HepG2 (cell line): Measurements from ENCODE around the gene MTHFD1. TPM values are rescaled to one million over a fixed set of nuclear protein-coding genes. Genes with fewer than 3 reads are reported as not detected.

Source experiments
- ATAC-seq: fragments of 200-7000 bp; cut with Tn5 transposase; 3 replicates; pipeline ENCODE4 v1.9.1; 2020; ENCODE audit warnings: mild to moderate bottlenecking, moderate library complexity
- BruUV-seq: library from RNA; stranded (reverse); fragments of 400-500 nt; replicated peaks from 2 replicates; lab custom pipeline; 2021; lab: Mats Ljungman, UMichigan
- CTCF ChIA-PET: fragments of 300-600 bp; formaldehyde crosslinking; extraction: SDS; loops from one replicate; lab custom pipeline; 2021; ENCODE audit warnings: low total read pairs, inconsistent platforms, low intra/inter-chr PET ratio; lab: Yijun Ruan, JAX
- POLR2A ChIA-PET: fragments of 350-600 bp; sonication (Branson Sonifier 250); formaldehyde crosslinking; loops from one replicate; lab custom pipeline; 2020; ENCODE audit warnings: antibody characterized with exemption, inconsistent platforms; lab: Yijun Ruan, JAX
- DNase-seq: peaks from one replicate; pipeline ENCODE4 v3.0.0-alpha.2; 2015; ENCODE audit warnings: low spot score
- FAIRE-seq: peaks from 3 replicates; lab custom pipeline; 2011; peaks lifted over from hg19 to GRCh38; lab: Jason Lieb, UNC
- H2AFZ ChIP-seq: one replicate; pipeline ENCODE4 v1.6.1; 2011; ENCODE audit warnings: low read length, inconsistent platforms
- H3K27ac ChIP-seq: fragments of 300-600 bp; 3 replicates; pipeline ENCODE4 v1.8.0; 2011; ENCODE audit warnings: mixed run types, mild to moderate bottlenecking, mixed read lengths, low read length, inconsistent platforms; ENCODE audit not compliant: insufficient read depth; ENCODE audit errors: extremely low read length
- H3K27me3 ChIP-seq, 2 experiments: fragments of 200-600 bp in 1 of 2; 2 replicates in 1 of 2; 3 replicates in 1 of 2; pipeline versions ENCODE4 v1.6.0 to v1.8.0; 2011; ENCODE audit warnings: low read length in 2 of 2, mild to moderate bottlenecking in 2 of 2, moderate library complexity in 2 of 2, inconsistent platforms in 1 of 2; ENCODE audit not compliant: insufficient read depth in 2 of 2, control insufficient read depth in 1 of 2
- H3K36me3 ChIP-seq, 2 experiments: fragments of 200-600 bp in 1 of 2; replicated peaks in 1 of 2; 2 replicates in 1 of 2; 3 replicates in 1 of 2; pipeline versions ENCODE4 v1.5.1 to v1.8.0; 2011; ENCODE audit warnings: low read length in 2 of 2, inconsistent platforms in 1 of 2; ENCODE audit not compliant: insufficient read depth in 2 of 2, control insufficient read depth in 1 of 2
- H3K4me1 ChIP-seq: 2 replicates; pipeline ENCODE4 v1.5.1; 2012; ENCODE audit warnings: low read length, inconsistent platforms; ENCODE audit not compliant: insufficient read depth
- H3K4me2 ChIP-seq: 2 replicates; pipeline ENCODE4 v1.6.0; 2011; ENCODE audit warnings: low read depth, low read length, inconsistent platforms
- H3K4me3 ChIP-seq, 3 experiments: fragments of 200-600 bp in 1 of 3; sonication (generic), shearing (Covaris generic) in 1 of 3; replicated peaks in 1 of 3; 2 replicates each; pipeline ENCODE4 v1.5.1; 2011 to 2016; ENCODE audit warnings: low read length in 3 of 3, inconsistent platforms in 2 of 3, low read depth in 2 of 3, mild to moderate bottlenecking in 2 of 3, control low read depth in 1 of 3, mixed read lengths in 1 of 3; ENCODE audit not compliant: insufficient read depth in 1 of 3
- H3K79me2 ChIP-seq: one replicate; pipeline ENCODE4 v1.6.1; 2011; ENCODE audit warnings: low read length, inconsistent platforms; ENCODE audit not compliant: insufficient read depth
- H3K9ac ChIP-seq: 2 replicates; pipeline ENCODE4 v1.6.0; 2011; ENCODE audit warnings: mild to moderate bottlenecking, low read depth, low read length, inconsistent platforms; ENCODE audit not compliant: insufficient read depth
- H3K9me3 ChIP-seq: 2 replicates; pipeline ENCODE4 v1.5.1; 2012; ENCODE audit warnings: mild to moderate bottlenecking, low read length
- H4K20me1 ChIP-seq: 2 replicates; pipeline ENCODE4 v1.6.0; 2011; ENCODE audit warnings: inconsistent platforms, mild to moderate bottlenecking, low read length, moderate library complexity; ENCODE audit not compliant: insufficient read depth
- HHEX ChIP-seq: IDR thresholded peaks from 2 replicates; pipeline ENCODE4 v1.6.1; 2016; ENCODE audit warnings: control low read depth
- NR3C1 ChIP-seq: sonication (generic); formaldehyde crosslinking; IDR thresholded peaks from 2 replicates; pipeline ENCODE4 v1.4.0; 2020; ENCODE audit warnings: missing genetic modification reagents
- ZBTB4 ChIP-seq: sonication (generic); formaldehyde crosslinking; IDR thresholded peaks from 2 replicates; pipeline ENCODE4 v1.4.0; 2020; ENCODE audit warnings: missing genetic modification reagents, mild to moderate bottlenecking, borderline replicate concordance
- ZNF232 ChIP-seq: sonication (generic); formaldehyde crosslinking; IDR thresholded peaks from 2 replicates; pipeline ENCODE4 v1.4.0; 2020; ENCODE audit warnings: missing genetic modification reagents, borderline replicate concordance
- WGBS: methylation state at CpG from one replicate; pipeline ENCODE4 v1.1.6; 2017; ENCODE audit warnings: low lambda C conversion rate; 5-methylcytosine and 5-hydroxymethylcytosine counted together
- in situ Hi-C: cut with HindIII; loops from 2 replicates; pipeline ENCODE4 v1.10.0; 2017; ENCODE audit warnings: low pct_unique_long_range_greater_than_20kb; ENCODE audit not compliant: extremely low pct_ligation_motif_present
- intact Hi-C: fragments of 100-400 bp; cut with micrococcal nuclease; formaldehyde crosslinking; loops from one replicate; pipeline ENCODE4 v1.10.0; 2022; ENCODE audit not compliant: unreplicated experiment
- polyA plus RNA-seq, 8 experiments: library from polyadenylated mRNA; depleted of rRNA in 3 of 8; stranded (reverse) in 7 of 8; unstranded in 1 of 8; fragments of >200 nt; fragmentation: Illumina TruSeq in 4 of 8; extraction: Trizol in 4 of 8; gene quantifications; 2 replicates each; pipeline versions ENCODE4 v1.2.1 to v1.2.3, GENCODE V29; 2011 to 2016; ENCODE audit warnings: low read depth in 4 of 8, missing spikeins in 1 of 8, mixed read lengths in 1 of 8; ENCODE audit not compliant: insufficient read depth in 1 of 8
- total RNA-seq, 5 experiments: library from RNA; depleted of rRNA; stranded (reverse); fragments of >200 nt; fragmentation: Illumina TruSeq; extraction: Trizol; gene quantifications; 2 replicates each; pipeline ENCODE4 v1.2.3, GENCODE V29; 2016; ENCODE audit warnings: low read depth in 1 of 5

Gene MTHFD1
- total and polyA plus RNA-seq, 2 of the 13 experiments (the other 11 are each of a cell fraction or from before 2014, with no cell fraction given), result 31.0 to 106 TPM

GRCh38 chr14:64401949-64402348 lies 13.8 kb downstream of the MTHFD1 start (continued):
- TF ChIP-seq NR3C1, result no peak
- no peak for TF ChIP-seq HHEX
- TF ChIP-seq, all 625 proteins: peak for 0

- DNase-seq (no peak), ATAC-seq (no peak), FAIRE-seq (no peak)
- H3K36me3 ChIP-seq, result peaks cover 10 to 39% of the 10 kb centered on the region in 2 experiments; a peak in 4 of 5 replicates
- intact Hi-C loops (no loop called here), in situ Hi-C loops (no loop called here)
- H3K27me3 ChIP-seq, result no peaks in the 10 kb centered on the region
- CTCF ChIA-PET, result no interaction called here
- no peak overlapping the region for H3K4me3 ChIP-seq
- WGBS, result 94% methylated on average over 4 of the region's 4 CpGs
- no TSS peak for BruUV-seq
- no peaks in the 10 kb centered on the region for H3K9me3 ChIP-seq
- no peak overlapping the region for H3K27ac ChIP-seq
- H3K4me2 ChIP-seq, result no peak overlapping the region
- TF ChIP-seq ZNF232 (CRISPR knock-in tag), result no peak
- no peak for TF ChIP-seq ZBTB4 (CRISPR knock-in tag)
- H4K20me1 ChIP-seq, result no peaks in the 10 kb centered on the region; the same call in 1 of the 2 replicates
- POLR2A ChIA-PET, result no interaction called here
- H3K79me2 ChIP-seq, result peaks cover 15% of the 10 kb centered on the region
- peaks cover 23% of the 10 kb centered on the region for H3K4me1 ChIP-seq
- H2AFZ ChIP-seq, result no peak overlapping the region
- no peak overlapping the region for H3K9ac ChIP-seq
Observed at GRCh38 chr14:64405295-64405694, 17.1 kb downstream of the MTHFD1 start.
